HepG2 (cell line): ENCODE data around the gene KATNAL1. TPM values are rescaled to one million over a fixed set of nuclear protein-coding genes. Genes with fewer than 3 reads are reported as not detected.
A peak's percentile ranks its signal among the peaks of the same experiment; 100 is the strongest.

Source experiments
- ATAC-seq: fragments of 200-7000 bp; cut with Tn5 transposase; 3 replicates; pipeline ENCODE4 v1.9.1; 2020; ENCODE audit warnings: mild to moderate bottlenecking, moderate library complexity
- BruUV-seq: library from RNA; stranded (reverse); fragments of 400-500 nt; replicated peaks from 2 replicates; lab custom pipeline; 2021; lab: Mats Ljungman, UMichigan
- CTCF ChIA-PET: fragments of 300-600 bp; formaldehyde crosslinking; extraction: SDS; loops from one replicate; lab custom pipeline; 2021; ENCODE audit warnings: low total read pairs, inconsistent platforms, low intra/inter-chr PET ratio; lab: Yijun Ruan, JAX
- POLR2A ChIA-PET: fragments of 350-600 bp; sonication (Branson Sonifier 250); formaldehyde crosslinking; loops from one replicate; lab custom pipeline; 2020; ENCODE audit warnings: antibody characterized with exemption, inconsistent platforms; lab: Yijun Ruan, JAX
- DNase-seq: peaks from one replicate; pipeline ENCODE4 v3.0.0-alpha.2; 2015; ENCODE audit warnings: low spot score
- FAIRE-seq: peaks from 3 replicates; lab custom pipeline; 2011; peaks lifted over from hg19 to GRCh38; lab: Jason Lieb, UNC
- H2AFZ ChIP-seq: one replicate; pipeline ENCODE4 v1.6.1; 2011; ENCODE audit warnings: low read length, inconsistent platforms
- H3K27ac ChIP-seq: fragments of 300-600 bp; 3 replicates; pipeline ENCODE4 v1.8.0; 2011; ENCODE audit warnings: mixed run types, mild to moderate bottlenecking, mixed read lengths, low read length, inconsistent platforms; ENCODE audit not compliant: insufficient read depth; ENCODE audit errors: extremely low read length
- H3K27me3 ChIP-seq, 2 experiments: fragments of 200-600 bp in 1 of 2; 2 replicates in 1 of 2; 3 replicates in 1 of 2; pipeline versions ENCODE4 v1.6.0 to v1.8.0; 2011; ENCODE audit warnings: low read length in 2 of 2, mild to moderate bottlenecking in 2 of 2, moderate library complexity in 2 of 2, inconsistent platforms in 1 of 2; ENCODE audit not compliant: insufficient read depth in 2 of 2, control insufficient read depth in 1 of 2
- H3K36me3 ChIP-seq, 2 experiments: fragments of 200-600 bp in 1 of 2; replicated peaks in 1 of 2; 2 replicates in 1 of 2; 3 replicates in 1 of 2; pipeline versions ENCODE4 v1.5.1 to v1.8.0; 2011; ENCODE audit warnings: low read length in 2 of 2, inconsistent platforms in 1 of 2; ENCODE audit not compliant: insufficient read depth in 2 of 2, control insufficient read depth in 1 of 2
- H3K4me1 ChIP-seq: 2 replicates; pipeline ENCODE4 v1.5.1; 2012; ENCODE audit warnings: low read length, inconsistent platforms; ENCODE audit not compliant: insufficient read depth
- H3K4me2 ChIP-seq: 2 replicates; pipeline ENCODE4 v1.6.0; 2011; ENCODE audit warnings: low read depth, low read length, inconsistent platforms
- H3K4me3 ChIP-seq, 3 experiments: fragments of 200-600 bp in 1 of 3; sonication (generic), shearing (Covaris generic) in 1 of 3; replicated peaks in 1 of 3; 2 replicates each; pipeline ENCODE4 v1.5.1; 2011 to 2016; ENCODE audit warnings: low read length in 3 of 3, inconsistent platforms in 2 of 3, low read depth in 2 of 3, mild to moderate bottlenecking in 2 of 3, control low read depth in 1 of 3, mixed read lengths in 1 of 3; ENCODE audit not compliant: insufficient read depth in 1 of 3
- H3K79me2 ChIP-seq: one replicate; pipeline ENCODE4 v1.6.1; 2011; ENCODE audit warnings: low read length, inconsistent platforms; ENCODE audit not compliant: insufficient read depth
- H3K9ac ChIP-seq: 2 replicates; pipeline ENCODE4 v1.6.0; 2011; ENCODE audit warnings: mild to moderate bottlenecking, low read depth, low read length, inconsistent platforms; ENCODE audit not compliant: insufficient read depth
- H3K9me3 ChIP-seq: 2 replicates; pipeline ENCODE4 v1.5.1; 2012; ENCODE audit warnings: mild to moderate bottlenecking, low read length
- H4K20me1 ChIP-seq: 2 replicates; pipeline ENCODE4 v1.6.0; 2011; ENCODE audit warnings: inconsistent platforms, mild to moderate bottlenecking, low read length, moderate library complexity; ENCODE audit not compliant: insufficient read depth
- CENPT ChIP-seq: sonication (generic); formaldehyde crosslinking; IDR thresholded peaks from 2 replicates; pipeline ENCODE4 v1.8.0; 2022; ENCODE audit warnings: low read depth, mild to moderate bottlenecking, moderate library complexity, missing genetic modification reagents
- CTCF ChIP-seq: sonication (generic); formaldehyde crosslinking; IDR thresholded peaks from 2 replicates; pipeline ENCODE4 v1.5.0; 2020; ENCODE audit warnings: mild to moderate bottlenecking, missing genetic modification reagents, moderate library complexity
- MYPOP ChIP-seq: sonication (generic); formaldehyde crosslinking; IDR thresholded peaks from 2 replicates; pipeline ENCODE4 v1.8.1; 2023; ENCODE audit warnings: mild to moderate bottlenecking, moderate library complexity, missing genetic modification reagents
- POGK ChIP-seq: sonication (generic); formaldehyde crosslinking; conservative IDR thresholded peaks from 2 replicates; pipeline ENCODE4 v1.8.0; 2022; ENCODE audit warnings: mild to moderate bottlenecking, moderate library complexity, missing genetic modification reagents
- STAG1 ChIP-seq: sonication (generic); formaldehyde crosslinking; IDR thresholded peaks from 2 replicates; pipeline ENCODE4 v1.4.0; 2020; ENCODE audit warnings: missing genetic modification reagents
- STAT6 ChIP-seq: sonication (generic); formaldehyde crosslinking; IDR thresholded peaks from 2 replicates; pipeline ENCODE4 v1.4.0; 2020; ENCODE audit warnings: missing genetic modification reagents, mild to moderate bottlenecking, borderline replicate concordance
- ZNF484 ChIP-seq: sonication (generic); formaldehyde crosslinking; IDR thresholded peaks from 2 replicates; pipeline ENCODE4 v1.5.1; 2020; ENCODE audit warnings: mild to moderate bottlenecking, low read depth, missing genetic modification reagents, borderline replicate concordance
- ZNF546 ChIP-seq: sonication (generic); formaldehyde crosslinking; conservative IDR thresholded peaks from 2 replicates; pipeline ENCODE4 v1.8.1; 2023; ENCODE audit warnings: mild to moderate bottlenecking, missing genetic modification reagents
- ZNF781 ChIP-seq: sonication (generic); formaldehyde crosslinking; IDR thresholded peaks from 2 replicates; pipeline ENCODE4 v1.5.1; 2020; ENCODE audit warnings: borderline replicate concordance, mild to moderate bottlenecking, missing genetic modification reagents; ENCODE audit errors: not compliant biosample characterization
- WGBS: methylation state at CpG from one replicate; pipeline ENCODE4 v1.1.6; 2017; ENCODE audit warnings: low lambda C conversion rate; 5-methylcytosine and 5-hydroxymethylcytosine counted together
- in situ Hi-C: cut with HindIII; loops from 2 replicates; pipeline ENCODE4 v1.10.0; 2017; ENCODE audit warnings: low pct_unique_long_range_greater_than_20kb; ENCODE audit not compliant: extremely low pct_ligation_motif_present
- intact Hi-C: fragments of 100-400 bp; cut with micrococcal nuclease; formaldehyde crosslinking; loops from one replicate; pipeline ENCODE4 v1.10.0; 2022; ENCODE audit not compliant: unreplicated experiment
- polyA plus RNA-seq, 8 experiments: library from polyadenylated mRNA; depleted of rRNA in 3 of 8; stranded (reverse) in 7 of 8; unstranded in 1 of 8; fragments of >200 nt; fragmentation: Illumina TruSeq in 4 of 8; extraction: Trizol in 4 of 8; gene quantifications; 2 replicates each; pipeline versions ENCODE4 v1.2.1 to v1.2.3, GENCODE V29; 2011 to 2016; ENCODE audit warnings: low read depth in 4 of 8, missing spikeins in 1 of 8, mixed read lengths in 1 of 8; ENCODE audit not compliant: insufficient read depth in 1 of 8
- total RNA-seq, 5 experiments: library from RNA; depleted of rRNA; stranded (reverse); fragments of >200 nt; fragmentation: Illumina TruSeq; extraction: Trizol; gene quantifications; 2 replicates each; pipeline ENCODE4 v1.2.3, GENCODE V29; 2016; ENCODE audit warnings: low read depth in 1 of 5

KATNAL1 gene
- total and polyA plus RNA-seq, 2 of the 13 experiments (the other 11 are each of a cell fraction or from before 2014, with no cell fraction given) = 3.2 to 11.8 TPM

- Histone ChIP-seq H3K9me3 (no peaks in the 10 kb centered on the region), H3K4me3 (no peak overlapping the region), H3K79me2 (no peaks in the 10 kb centered on the region), H3K36me3 (no peaks in the 10 kb centered on the region; a peak in 1 of 5 replicates), H3K4me2 (no peak overlapping the region)
- no TSS peak for BruUV-seq
- FAIRE-seq = no peak
- POLR2A ChIA-PET = no interaction called here
- intact Hi-C loops (loop anchor here (2.0 kb wide), 1 partner anchor 119 kb away; no protein-coding TSS in a partner anchor), in situ Hi-C loops (no loop called here)
- DNase-seq = peak; percentile 5
- WGBS = 85% methylated on average over 2 of the region's 2 CpGs
- TF ChIP-seq CTCF (peak; percentile 50), POGK (CRISPR knock-in tag) (no peak), STAG1 (CRISPR knock-in tag) (peak; percentile 55)
- TF ChIP-seq, all 625 proteins: peak for 2
- Histone ChIP-seq H3K9ac (no peak overlapping the region), H3K4me1 (no peaks in the 10 kb centered on the region), H2AFZ (no peak overlapping the region), H3K27ac (no peak overlapping the region), H4K20me1 (no peaks in the 10 kb centered on the region), H3K27me3 (no peaks in the 10 kb centered on the region)
- CTCF ChIA-PET = no interaction called here
- peak; percentile 57; the same call in 2 of the 3 replicates for ATAC-seq
Measured at GRCh38 chr13:30216111-30216510, 91.2 kb downstream of the KATNAL1 start.

- ChIA-PET CTCF (no interaction called here), POLR2A (no interaction called here)
- intact Hi-C loops (no loop called here), in situ Hi-C loops (no loop called here)
- no peak overlapping the region for H3K9ac ChIP-seq
- H3K27me3 ChIP-seq = no peaks in the 10 kb centered on the region
- H3K4me1 ChIP-seq = no peaks in the 10 kb centered on the region
- peaks cover 0 to 5% of the 10 kb centered on the region in 2 experiments; a peak in 2 of 5 replicates for H3K36me3 ChIP-seq
- no peak overlapping the region for H3K4me3 ChIP-seq
- no peaks in the 10 kb centered on the region for H3K79me2 ChIP-seq
- BruUV-seq = no TSS peak
- H3K9me3 ChIP-seq = no peaks in the 10 kb centered on the region
- no peak overlapping the region for H3K4me2 ChIP-seq
- ATAC-seq = no peak
- no peak overlapping the region for H3K27ac ChIP-seq
- no peak for DNase-seq
- WGBS = 100% methylated on average over 4 of the region's 7 CpGs
- H2AFZ ChIP-seq = no peak overlapping the region
- no peaks in the 10 kb centered on the region for H4K20me1 ChIP-seq
- FAIRE-seq = no peak
- no peak for TF ChIP-seq ZNF546 (CRISPR knock-in tag)
- no peak for TF ChIP-seq MYPOP (CRISPR knock-in tag)
- no peak for TF ChIP-seq CENPT (CRISPR knock-in tag)
- TF ChIP-seq STAT6 (CRISPR knock-in tag) = no peak
- no peak for TF ChIP-seq ZNF484 (CRISPR knock-in tag)
- no peak for TF ChIP-seq ZNF781
Measured at GRCh38 chr13:30212256-30212655, 95.1 kb downstream of the KATNAL1 start.
